Transverse colon (tissue), 3 donors: ENCODE results near the gene SOX5.

Experiments used
- EP300 ChIP-seq: sonication (generic); formaldehyde crosslinking; IDR thresholded peaks from one replicate; pipeline ENCODE4 v1.6.1; 2017; ENCODE audit warnings: antibody characterized with exemption, low read depth
- TF ChIP-seq, protein P1 (sequence below), 5 experiments: fragments of 200-600 bp in 3 of 5; fragments of 450-650 bp in 2 of 5; sonication (generic) in 3 of 5; IDR thresholded peaks; 1 replicate in 2 of 5; 2 replicates in 3 of 5; pipeline ENCODE4 v1.5.1; 2016 to 2017; ENCODE audit warnings: antibody characterized with exemption in 5 of 5, inconsistent platforms in 3 of 5, mild to moderate bottlenecking in 2 of 5, moderate library complexity in 1 of 5

GRCh38 chr12:23815810-23816209, 133.7 kb downstream of the SOX5 start:
- TF ChIP-seq, protein P1, sequence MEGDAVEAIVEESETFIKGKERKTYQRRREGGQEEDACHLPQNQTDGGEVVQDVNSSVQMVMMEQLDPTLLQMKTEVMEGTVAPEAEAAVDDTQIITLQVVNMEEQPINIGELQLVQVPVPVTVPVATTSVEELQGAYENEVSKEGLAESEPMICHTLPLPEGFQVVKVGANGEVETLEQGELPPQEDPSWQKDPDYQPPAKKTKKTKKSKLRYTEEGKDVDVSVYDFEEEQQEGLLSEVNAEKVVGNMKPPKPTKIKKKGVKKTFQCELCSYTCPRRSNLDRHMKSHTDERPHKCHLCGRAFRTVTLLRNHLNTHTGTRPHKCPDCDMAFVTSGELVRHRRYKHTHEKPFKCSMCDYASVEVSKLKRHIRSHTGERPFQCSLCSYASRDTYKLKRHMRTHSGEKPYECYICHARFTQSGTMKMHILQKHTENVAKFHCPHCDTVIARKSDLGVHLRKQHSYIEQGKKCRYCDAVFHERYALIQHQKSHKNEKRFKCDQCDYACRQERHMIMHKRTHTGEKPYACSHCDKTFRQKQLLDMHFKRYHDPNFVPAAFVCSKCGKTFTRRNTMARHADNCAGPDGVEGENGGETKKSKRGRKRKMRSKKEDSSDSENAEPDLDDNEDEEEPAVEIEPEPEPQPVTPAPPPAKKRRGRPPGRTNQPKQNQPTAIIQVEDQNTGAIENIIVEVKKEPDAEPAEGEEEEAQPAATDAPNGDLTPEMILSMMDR (IDR thresholded peaks at IDR 0.05) = no peak
- no peak for TF ChIP-seq EP300
